HG02798 (cell line): ENCODE data around the gene GASK1B.

Experiments used
- ATAC-seq: cut with Tn5 transposase; IDR thresholded peaks from one replicate; pipeline ENCODE4 v1.9.1; 2021; ENCODE audit warnings: mild to moderate bottlenecking; ENCODE audit not compliant: unreplicated experiment, poor library complexity

The GASK1B gene

GRCh38 chr4:158172261-158173258 lies at the start of gene GASK1B:
Gene GASK1B (minus strand): TSS chr4:158173025. CDS start chr4:158171375, 1,650 bp downstream.
- ATAC-seq, result peak; percentile 56

GRCh38 chr4:158219623-158220022 lies 46.8 kb upstream of the GASK1B start:
- no peak for ATAC-seq

GRCh38 chr4:158217763-158218162 lies 44.9 kb upstream of the GASK1B start:
- ATAC-seq, result no peak

- ATAC-seq, result no peak
These were observed 42.0 kb upstream of the GASK1B start for GRCh38 chr4:158214856-158215255.

GRCh38 chr4:158213466-158213865 lies 40.6 kb upstream of the GASK1B start:
- ATAC-seq, result no peak

- no peak for ATAC-seq
These were observed 38.4 kb upstream of the GASK1B start for GRCh38 chr4:158211222-158211621.

- ATAC-seq, result peak; percentile 93
These were observed 37.3 kb upstream of the GASK1B start, which contains the start of gene TMEM144 for GRCh38 chr4:158209825-158210807. Gene TMEM144 (plus strand): TSS chr4:158210486. CDS start chr4:158212668, 2,182 bp downstream.

- peak; percentile 79 for ATAC-seq
These were observed 36.3 kb upstream of the GASK1B start for GRCh38 chr4:158208963-158209640.

GRCh38 chr4:158203929-158204328 lies 31.1 kb upstream of the GASK1B start:
- no peak for ATAC-seq

GRCh38 chr4:158203436-158203835 lies 30.6 kb upstream of the GASK1B start:
- no peak for ATAC-seq

- no peak for ATAC-seq
These were observed 29.7 kb upstream of the GASK1B start for GRCh38 chr4:158202481-158202880.

GRCh38 chr4:158201876-158202275 lies 29.1 kb upstream of the GASK1B start:
- ATAC-seq, result no peak

GRCh38 chr4:158201322-158201721 lies 28.5 kb upstream of the GASK1B start:
- ATAC-seq, result no peak

- no peak for ATAC-seq
These were observed 27.4 kb upstream of the GASK1B start for GRCh38 chr4:158200214-158200613.

- no peak for ATAC-seq
These were observed 24.5 kb upstream of the GASK1B start for GRCh38 chr4:158197194-158197776.

GRCh38 chr4:158195297-158195696 lies 22.5 kb upstream of the GASK1B start:
- no peak for ATAC-seq

- ATAC-seq, result peak; percentile 65
These were observed 20.4 kb upstream of the GASK1B start for GRCh38 chr4:158193171-158193749.

- no peak for ATAC-seq
These were observed 19.8 kb upstream of the GASK1B start for GRCh38 chr4:158192439-158193158.

- no peak for ATAC-seq
These were observed 17.9 kb upstream of the GASK1B start for GRCh38 chr4:158190718-158191117.
